NCI-H1436 (cell line): ENCODE results near the gene LENG1.
A peak's percentile ranks its signal among the peaks of the same experiment; 100 is the strongest.

Experiments
- DNase-seq: peaks from one replicate; lab custom pipeline; 2025; lab: John Stamatoyannopoulos, UW

LENG1 gene

DNA sequence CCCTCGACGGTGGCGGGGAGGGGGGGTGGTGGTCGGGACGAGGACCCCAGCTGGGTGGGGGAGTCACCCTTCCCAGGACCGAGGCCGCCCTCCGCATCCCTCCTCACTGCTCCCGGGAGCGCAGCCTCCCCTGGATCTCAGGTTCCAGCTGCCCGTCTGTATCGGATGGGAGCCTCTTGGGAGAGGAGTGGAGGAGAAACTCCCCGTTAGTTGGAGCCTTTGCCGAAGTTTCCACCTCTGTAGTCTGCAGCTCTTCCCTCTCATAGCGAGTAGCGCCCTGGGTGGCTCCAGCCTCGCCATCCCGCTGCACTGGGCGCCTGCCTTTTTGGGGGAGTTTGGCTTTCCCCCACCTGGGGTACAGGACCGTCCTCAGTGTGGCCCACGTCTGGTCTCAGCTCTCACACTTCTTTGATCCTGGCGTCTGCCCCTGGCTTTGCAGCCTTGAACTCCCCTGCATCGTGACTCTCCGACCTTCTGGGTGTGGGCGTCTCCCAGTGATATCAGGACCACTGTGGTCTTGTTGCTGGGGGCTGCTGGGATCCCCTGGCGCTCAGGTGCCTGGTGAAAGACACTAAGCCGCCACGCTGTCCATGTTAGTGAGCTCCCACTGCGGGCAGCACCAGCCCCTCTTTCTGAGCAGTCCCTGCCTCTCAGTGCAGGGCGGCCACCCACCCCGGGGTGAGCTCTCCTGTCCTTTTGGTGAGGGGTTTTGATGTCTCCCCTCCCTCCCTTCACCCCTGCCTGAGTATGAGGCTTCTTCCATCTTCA, 20.8 kb downstream of the LENG1 start:
- DNase-seq, result no peak

DNA sequence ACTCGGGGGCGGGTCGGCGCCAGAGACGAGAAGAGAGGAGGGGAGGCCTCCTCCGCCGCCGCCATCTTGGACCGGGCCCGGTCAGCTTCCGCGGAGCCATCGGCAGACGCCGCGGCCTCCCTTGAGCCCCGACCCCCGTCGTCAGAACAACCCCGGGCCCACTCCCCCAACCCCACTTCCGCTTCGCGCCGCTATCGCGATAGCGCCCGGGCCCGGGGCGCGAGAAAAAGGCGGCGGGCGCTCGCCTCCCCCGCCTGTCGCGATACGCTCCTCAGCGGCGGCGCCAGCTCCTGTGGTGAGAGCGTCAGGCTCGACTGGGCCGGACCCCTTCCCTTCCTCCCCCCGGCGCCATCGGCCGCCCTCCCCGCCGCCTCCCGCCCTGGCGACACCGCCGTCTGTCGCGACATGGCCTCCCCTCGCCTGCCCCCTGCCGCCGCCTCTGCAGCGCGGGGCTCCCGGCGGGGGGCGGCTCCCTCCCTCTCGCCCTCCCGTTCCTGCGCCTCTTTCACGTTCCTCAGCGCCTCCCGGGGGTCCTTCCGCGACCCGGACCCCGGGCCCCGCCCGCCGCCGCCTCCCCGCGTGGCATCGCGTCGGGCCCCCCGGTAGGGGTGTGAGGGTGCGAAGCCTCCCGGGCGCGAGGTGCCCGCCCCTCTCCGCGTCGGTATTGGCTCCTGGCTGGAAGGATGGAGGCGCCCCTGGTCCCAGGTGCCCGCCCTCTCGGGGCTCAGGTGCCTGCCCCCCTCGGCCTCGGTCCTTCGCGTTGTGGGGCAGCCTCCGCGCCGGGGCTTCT, 21.6 kb downstream of the LENG1 start, which contains the start of gene CNOT3:
TSS of gene CNOT3 (plus strand) at position 64 of the 790 bp plus-strand sequence. CDS start 5,217 bp downstream, outside the sequence.
- no peak for DNase-seq

DNA sequence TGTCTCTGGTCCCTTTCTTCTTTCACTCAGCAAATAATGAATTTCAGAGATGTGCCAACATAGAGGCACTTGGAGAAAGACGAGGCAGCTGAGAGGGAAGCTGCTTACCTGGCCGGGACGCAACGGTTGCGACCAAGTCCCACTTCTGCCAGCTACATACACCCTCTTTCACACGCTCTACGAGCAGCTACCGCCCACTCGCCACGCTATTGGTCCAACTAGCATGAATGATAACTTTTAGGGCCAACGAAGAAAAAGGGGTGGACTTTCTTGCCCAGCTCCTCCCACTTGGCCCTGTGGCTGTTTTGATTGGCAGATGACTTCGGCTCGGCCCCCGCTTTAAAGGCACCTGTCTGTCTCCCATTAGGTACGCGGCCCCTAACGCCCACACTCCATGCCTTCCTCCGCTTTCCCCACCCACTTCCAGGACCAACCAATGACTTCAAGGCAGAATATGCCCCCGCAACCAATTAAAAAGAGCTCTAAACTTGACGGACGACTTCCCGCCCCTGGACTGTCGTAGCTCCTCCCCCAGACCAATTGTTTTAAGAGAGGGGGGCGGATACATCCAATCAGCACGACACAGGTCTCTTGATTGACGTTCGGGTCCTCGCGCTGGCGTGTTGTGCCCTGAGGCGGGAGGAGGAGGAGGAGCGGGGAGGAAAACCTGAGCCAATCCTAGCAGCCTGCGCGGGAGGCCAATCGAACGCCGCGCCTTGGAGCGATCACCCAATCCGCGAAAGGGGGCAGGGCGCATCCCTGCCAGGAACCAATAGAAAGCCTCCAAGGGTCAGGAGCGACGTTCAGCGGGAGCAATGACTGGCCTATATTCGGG, 22.4 kb downstream of the LENG1 start:
- peak; percentile 100 for DNase-seq

DNA sequence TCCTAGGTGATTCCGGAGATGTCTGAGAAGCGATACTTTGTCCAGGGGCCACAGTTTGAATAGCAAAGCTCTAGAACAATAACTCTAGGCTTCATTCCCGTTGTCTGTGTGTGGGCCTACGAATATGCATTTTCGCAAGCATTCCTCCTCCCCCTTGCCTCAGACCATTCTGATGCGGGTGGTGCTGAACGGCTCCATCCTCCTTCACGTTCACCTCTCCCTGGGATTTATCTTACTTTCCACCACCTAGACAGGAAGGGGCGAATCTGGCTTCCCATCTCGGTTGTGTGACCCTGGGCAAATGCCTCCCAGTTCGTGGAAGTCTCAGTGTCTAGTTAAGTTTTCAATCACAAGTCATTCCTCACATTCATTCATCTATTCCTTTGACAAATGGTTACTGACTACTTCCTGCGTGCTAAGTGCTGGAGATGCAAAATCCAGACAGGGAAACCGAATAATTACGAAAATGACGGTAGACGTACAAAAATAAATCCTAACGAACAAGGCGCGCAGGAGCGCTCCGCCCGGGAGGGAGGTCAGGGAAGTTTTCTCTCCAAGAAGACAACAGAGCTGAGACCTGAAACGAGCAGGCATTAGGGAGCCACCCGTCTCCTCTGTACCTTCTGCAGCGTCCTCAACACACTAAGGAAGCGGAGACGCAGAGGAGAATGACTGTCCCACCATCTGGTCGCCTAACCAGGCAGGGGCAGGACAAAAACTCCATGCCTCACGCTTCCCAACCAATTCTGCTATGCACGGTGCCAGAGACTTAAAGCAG, 23.2 kb downstream of the LENG1 start:
- DNase-seq, result no peak

DNA sequence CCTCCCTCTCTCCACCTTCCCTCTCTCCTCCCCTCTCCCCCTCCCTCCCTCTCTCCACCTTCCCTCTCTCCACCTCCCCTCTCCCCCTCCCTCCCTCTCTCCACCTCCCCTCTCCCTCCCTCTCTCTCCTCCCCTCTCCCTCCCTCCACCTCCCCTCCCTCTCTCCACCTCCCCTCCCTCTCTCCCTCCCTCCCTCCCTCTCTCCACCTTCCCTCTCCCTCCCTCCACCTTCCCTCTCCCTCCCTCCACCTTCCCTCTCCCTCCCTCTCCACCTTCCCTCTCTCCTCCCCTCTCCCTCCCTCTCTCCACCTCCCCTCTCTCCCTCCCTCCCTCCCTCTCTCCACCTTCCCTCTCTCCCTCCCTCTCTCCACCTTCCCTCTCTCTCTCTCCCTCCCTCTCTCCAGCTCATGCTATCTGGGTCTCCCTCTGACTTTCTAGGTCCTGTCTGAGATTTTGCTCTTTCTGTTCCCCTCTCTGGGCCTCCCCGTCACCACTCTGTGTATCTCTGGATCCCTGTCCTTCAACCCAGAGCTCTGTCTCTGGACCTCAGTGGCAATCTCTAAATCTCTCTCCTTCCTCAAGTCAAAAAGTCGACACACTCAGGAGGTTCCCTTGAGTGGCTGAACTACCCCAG, 25.4 kb downstream of the LENG1 start:
- DNase-seq, result no peak

DNA sequence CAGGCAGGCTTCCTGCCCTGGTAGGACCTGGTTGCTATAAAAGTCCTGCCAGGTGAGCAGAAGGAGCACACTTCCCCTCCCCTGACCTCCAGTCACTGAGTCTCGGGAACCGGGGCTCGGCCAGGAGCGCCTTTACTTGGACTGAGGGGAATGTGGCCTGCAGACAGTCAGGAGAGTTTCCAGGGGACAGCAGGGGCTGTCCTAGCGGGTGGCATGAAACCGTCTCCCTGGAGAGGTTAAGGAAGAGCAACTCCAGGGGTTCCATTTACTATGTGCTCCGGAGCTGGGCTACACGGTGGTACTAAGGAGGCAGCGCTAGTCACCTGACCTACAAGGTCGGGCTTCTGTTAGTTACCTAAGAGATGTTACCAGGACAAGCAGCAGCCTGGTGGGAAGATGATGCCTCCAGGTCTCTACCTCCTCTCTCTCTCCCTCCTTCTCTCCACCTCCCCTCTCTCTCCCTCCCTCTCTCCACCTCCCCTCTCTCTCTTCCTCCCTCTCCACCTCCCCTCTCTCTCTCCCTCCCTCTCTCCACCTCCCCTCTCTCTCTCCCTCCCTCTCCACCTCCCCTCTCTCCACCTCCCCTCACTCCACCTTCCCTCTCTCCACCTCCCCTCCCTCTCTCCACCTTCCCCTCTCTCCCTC, 26.1 kb downstream of the LENG1 start:
- peak; percentile 92 for DNase-seq

DNA sequence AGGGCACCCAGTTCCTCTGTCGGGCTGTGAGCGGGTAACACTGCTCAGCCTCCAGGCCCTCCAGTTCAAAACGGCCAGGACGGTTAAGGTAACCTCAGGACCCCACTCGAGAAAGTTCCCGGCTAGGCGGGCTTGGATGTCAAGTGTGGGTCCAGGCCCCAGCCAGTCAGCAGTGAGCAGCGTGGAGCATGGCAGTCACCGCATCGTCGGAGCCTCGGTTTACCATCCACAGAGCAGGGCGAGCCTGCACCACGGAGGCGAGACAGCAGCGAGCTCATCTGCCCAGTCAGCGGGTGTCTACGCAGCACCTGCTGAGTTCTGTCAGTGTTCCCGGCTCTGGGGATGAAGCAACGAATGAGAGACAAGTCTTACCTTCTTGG, 29.9 kb downstream of the LENG1 start:
- DNase-seq, result no peak

DNA sequence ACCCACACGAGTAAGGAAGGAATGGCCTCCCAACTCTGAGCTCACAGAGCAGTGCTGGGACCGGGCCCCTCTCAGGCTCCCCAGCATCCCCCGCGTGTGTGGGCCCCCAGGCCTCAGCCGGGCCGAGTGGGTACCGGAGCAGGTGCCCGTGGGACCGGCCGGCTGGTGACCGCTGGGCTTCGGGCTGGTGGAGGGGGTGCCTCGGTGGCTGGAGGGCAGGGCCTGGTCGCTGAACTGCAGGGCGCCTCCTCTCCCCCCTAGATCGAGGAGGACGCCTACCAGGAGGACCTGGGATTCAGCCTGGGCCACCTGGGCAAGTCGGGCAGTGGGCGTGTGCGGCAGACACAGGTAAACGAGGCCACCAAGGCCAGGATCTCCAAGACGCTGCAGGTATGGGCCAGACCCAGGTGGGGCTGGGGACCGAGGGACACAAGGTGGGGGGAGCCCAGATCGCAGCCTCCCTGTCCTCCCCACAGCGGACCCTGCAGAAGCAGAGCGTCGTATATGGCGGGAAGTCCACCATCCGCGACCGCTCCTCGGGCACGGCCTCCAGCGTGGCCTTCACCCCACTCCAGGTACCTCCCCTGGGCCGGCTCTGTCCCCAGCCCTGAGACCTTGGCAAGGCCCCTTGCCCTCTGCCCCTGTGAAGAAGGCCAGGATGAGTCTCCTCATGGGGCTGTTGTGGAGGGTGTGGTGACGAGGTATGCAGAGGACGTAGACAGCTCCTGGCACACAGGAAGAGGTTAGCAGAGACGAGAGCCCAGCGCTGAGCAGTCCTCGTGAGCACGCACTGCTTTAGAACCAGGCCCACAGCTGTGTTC, 30.5 kb downstream of the LENG1 start:
- no peak for DNase-seq

DNA sequence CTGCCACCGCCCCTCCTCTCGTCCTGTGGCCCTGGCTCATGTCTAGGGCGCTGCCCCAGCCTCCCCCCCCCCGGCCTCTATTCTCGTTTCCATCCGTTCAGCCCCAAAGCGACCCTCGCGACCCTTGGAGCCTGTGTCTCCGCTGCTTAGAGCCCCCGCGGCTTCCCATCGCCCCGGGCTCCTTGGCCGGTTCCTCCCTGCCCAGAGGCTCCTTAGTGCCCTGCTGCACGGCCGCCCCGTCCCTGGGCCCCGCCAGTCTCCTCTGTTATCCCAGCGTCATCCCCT, 31.1 kb downstream of the LENG1 start:
- DNase-seq, result no peak

DNA sequence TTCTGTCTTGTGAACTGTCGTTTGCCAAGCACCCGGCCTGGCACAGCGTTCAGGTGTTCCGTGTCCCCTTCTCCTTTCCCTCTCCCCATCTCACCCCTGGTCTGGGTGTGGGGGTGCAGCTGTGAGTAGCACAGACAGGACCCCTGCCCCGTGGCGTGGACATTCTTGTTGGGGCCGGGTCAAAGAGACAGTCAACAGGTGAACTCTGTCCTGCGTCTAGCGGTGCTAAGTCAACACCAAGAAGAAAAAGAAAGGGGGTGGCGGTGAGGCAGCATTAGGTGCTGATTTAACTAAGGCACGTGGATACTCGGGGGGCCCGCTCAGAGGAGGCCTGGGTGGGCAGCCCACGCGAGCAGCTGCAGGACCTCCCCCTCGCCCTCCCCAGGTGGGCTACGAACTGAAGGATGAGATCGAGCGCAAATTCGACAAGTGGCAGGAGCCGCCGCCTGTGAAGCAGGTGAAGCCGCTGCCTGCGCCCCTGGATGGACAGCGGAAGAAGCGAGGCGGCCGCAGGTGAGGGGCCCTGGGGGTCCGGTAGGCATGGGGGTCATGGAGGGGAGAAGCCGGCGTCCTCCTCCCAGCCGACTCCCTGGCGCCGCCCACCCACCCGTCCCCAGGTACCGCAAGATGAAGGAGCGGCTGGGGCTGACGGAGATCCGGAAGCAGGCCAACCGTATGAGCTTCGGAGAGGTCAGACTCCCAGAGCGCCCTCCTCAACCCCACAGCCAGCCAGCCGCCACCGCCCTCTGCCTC, 31.7 kb downstream of the LENG1 start:
- DNase-seq, result no peak

DNA sequence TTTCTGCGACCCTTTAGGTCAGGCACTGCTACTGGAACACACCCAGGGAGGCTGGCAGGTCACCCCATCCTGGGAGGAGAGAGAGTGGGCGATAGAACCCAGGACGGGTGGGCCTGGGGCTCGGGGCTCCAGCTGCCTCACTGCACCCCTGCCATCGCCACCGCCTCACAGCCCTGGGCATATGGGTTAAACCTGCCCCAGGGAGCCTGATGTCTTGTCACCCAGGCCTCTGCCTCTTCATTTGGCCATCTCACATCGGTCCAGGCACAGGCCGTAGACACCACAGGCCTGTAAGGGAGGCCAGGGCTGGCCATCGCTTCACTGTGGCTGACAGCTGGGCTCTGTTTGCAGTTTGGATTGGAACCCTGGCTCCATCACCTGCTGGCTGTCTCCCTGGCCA, 33.8 kb downstream of the LENG1 start:
- DNase-seq, result no peak

DNA sequence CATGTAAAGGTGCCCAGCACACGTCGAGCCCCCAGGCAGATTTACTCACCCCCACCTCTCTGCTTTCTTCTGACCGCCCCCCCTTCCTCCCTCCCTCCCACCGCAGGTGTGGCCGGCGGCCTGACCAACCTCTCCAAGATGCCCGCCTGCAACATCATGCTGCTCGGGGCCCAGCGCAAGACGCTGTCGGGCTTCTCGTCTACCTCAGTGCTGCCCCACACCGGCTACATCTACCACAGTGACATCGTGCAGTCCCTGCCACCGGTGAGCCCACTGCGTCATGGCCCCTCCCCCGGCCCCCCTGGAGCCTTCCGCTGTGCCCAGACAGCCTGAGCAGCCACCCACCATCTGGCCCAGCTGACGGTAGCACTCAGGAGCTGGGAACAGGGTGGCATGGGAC, 35.1 kb downstream of the LENG1 start:
- no peak for DNase-seq

DNA sequence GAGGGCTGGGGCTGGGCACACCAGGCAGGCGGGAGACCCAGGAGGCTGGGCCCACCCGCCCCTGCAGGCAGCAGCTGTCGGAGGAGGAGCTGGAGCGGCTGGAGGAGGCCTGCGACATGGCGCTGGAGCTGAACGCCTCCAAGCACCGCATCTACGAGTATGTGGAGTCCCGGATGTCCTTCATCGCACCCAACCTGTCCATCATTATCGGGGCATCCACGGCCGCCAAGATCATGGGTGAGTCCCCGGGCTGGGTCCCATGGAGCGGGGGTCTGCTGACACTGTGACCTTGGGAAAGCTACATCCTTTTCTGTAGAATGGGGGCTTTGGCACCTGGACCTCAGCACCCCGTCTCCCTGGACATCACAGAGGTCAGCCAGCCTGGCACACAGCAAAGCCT, 35.8 kb downstream of the LENG1 start:
- no peak for DNase-seq

DNA sequence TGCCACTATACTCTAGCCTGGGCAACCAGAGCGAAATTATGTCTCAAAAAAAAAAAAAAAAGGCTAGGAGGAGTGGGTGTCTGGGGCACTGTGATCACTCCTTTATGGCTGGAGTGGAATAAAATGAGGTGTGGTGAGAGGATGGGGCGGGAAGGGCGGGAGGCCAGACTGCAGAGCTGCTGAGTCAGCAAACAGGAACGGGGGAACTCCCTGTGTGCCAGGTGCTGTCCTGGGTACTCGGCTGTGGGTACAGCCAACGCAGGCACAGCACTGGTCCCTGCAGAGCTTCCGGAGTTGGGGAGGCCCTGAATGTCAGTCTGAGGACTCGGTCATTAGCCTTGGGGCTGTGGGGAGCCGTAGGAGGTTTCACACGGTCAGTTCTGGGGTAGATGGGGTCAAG, 38.3 kb downstream of the LENG1 start:
- DNase-seq, result no peak

DNA sequence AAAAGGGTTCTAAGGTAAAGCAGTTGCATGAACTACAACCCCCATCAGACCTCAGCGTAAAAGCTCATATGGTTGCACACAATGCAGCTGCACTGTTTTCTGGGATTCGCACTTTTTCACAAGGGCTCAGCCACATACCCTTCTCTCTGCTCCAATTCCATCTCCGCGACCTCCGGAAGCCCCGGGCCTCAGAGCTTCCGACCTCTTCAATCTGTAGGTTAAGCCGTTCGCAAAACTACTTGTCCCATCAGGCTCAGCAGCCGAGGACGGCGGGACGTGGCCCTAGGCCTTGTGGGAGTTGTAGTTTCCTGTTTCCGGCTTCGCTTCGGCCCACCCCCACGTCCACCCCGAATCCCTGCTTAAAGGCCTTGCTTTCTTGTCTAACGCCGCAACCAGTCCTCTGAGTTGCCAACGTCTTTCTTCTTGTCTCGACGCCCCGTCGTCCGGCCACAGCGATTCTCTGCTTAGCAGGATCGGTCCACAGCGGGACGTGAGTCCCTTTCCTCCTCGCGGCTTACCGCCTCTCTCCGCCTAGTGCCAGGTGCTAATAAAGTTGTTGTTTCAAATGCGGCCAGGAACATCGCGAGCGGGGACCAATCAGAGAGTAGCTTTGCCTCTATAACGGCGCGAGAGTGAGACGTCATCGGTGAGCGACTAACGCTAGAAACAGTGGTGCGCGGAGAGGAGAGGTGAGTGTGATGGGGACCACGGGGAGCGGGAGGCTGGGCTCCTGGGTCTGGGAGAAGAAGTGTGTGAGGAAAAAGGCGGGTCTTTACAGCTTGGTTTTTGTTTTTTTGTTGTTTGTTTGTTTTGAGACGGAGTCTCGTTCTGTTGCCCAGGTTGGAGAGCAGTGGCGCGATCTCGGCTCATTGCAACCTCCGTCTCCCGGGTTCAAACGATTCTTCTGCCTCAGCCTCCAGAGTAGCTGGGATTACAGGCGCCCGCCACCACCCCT, 44.1 kb downstream of the LENG1 start, which contains the start of the genes PRPF31 and TFPT:
TSS of gene PRPF31 (plus strand) at position 646 of the 955 bp plus-strand sequence. CDS start 2,525 bp downstream, outside the sequence.
TSS of gene TFPT (minus strand) at position 549 of the 955 bp plus-strand sequence. CDS start at position 161, 388 bp downstream.
- peak; percentile 99 for DNase-seq

DNA sequence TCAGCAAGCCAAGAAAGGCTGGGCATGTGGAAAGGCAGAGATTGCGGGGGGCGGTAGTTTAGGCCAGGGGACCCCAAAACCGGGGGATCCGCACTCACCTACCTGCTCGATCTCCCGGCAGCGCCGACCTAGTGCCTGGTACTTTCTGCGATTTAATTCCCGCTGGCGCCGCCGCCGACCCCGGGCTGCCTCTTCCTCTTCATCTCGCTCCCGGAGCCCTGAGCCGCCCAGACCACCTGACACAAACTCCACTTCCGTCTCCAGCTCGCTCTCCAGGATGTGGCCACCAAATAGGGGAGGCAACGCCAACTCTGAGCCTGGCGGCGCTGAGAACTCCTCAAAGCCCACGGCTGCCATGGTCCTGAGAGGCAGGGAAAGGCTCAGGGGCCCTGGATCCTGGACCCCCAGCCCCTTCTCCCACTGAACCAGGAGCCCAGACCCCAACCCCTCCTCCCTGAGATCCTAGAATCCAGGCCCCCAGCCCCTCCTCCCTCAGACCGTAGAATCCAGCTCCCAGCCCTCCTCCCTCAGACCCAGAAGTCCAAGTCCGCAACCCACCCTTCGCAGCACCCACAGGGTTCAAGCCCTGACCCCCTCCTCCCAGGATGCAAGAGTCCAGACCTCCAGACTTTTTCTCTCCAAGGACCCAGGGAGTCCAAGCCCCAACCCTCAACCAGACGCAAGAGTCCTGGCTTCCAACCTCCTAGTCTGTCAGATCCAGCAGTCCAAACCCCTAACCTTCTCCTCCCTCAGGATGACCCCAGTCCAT, 45.0 kb downstream of the LENG1 start:
- DNase-seq, result no peak

DNA sequence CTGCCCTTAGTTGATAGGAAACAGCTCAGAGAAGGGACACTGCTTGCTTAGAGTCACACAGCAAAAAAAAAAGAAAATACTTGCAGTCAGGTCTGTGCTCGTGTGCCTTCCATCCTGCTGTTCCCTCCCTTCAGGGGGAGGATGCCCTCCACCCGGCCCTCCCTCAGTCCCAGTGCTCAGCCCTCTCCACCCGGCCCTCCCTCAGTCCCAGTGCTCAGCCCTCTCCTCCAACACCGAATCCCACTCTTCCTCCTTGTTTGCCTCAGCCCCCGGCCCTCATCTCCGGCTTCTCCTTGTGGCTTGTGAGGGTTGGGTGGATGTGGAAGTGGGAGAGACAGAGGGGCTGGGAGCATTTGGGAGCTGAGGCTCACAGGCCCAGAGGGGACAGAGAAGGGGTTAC, 49.9 kb downstream of the LENG1 start:
- DNase-seq, result no peak
